ENCODE data around the gene ICA1L.

ICA1L gene

GRCh38 chr2:202723746-202724145, 147.8 kb downstream of the ICA1L start:
- no peak for TF ChIP-seq CTCF (IDR thresholded peaks at IDR 0.05; ENCODE audit: low read depth, low read length, missing control alignments)

More at GRCh38 chr2:202723746-202724145, 147.8 kb downstream of the ICA1L start:
- no peak for DNase-seq (ENCODE audit: low read depth)
- H3K4me3 ChIP-seq (ENCODE audit: low read depth, low read length): no peak overlapping the region
